HG02938 (cell line): ENCODE results near the gene TM9SF4.

ENCODE experiments used
- ATAC-seq: cut with Tn5 transposase; IDR thresholded peaks from one replicate; pipeline ENCODE4 v1.9.1; 2021; ENCODE audit warnings: mild to moderate bottlenecking, moderate library complexity; ENCODE audit not compliant: unreplicated experiment

TM9SF4 gene

GRCh38 chr20:32109392-32110172, at the start of gene TM9SF4:
TSS of gene TM9SF4 (plus strand) at chr20:32109714. CDS start at chr20:32109741, 27 bp downstream.
- peak; percentile 81 for ATAC-seq

GRCh38 chr20:32062776-32063170, 46.7 kb upstream of the TM9SF4 start:
- no peak for ATAC-seq

- no peak for ATAC-seq
Measured at GRCh38 chr20:32063695-32064094, 45.8 kb upstream of the TM9SF4 start.

- ATAC-seq = no peak
Measured at GRCh38 chr20:32064667-32065066, 44.8 kb upstream of the TM9SF4 start.

GRCh38 chr20:32067234-32067821, 42.2 kb upstream of the TM9SF4 start:
- ATAC-seq = no peak

GRCh38 chr20:32068174-32068573, 41.3 kb upstream of the TM9SF4 start:
- no peak for ATAC-seq

- no peak for ATAC-seq
Measured at GRCh38 chr20:32069711-32070110, 39.8 kb upstream of the TM9SF4 start.

GRCh38 chr20:32070282-32070681, 39.2 kb upstream of the TM9SF4 start:
- no peak for ATAC-seq

- no peak for ATAC-seq
Measured at GRCh38 chr20:32070690-32071213, 38.8 kb upstream of the TM9SF4 start.

- no peak for ATAC-seq
Measured at GRCh38 chr20:32071395-32072167, 37.9 kb upstream of the TM9SF4 start.

- no peak for ATAC-seq
Measured at GRCh38 chr20:32072168-32072750, 37.3 kb upstream of the TM9SF4 start.

GRCh38 chr20:32075534-32075933, 34.0 kb upstream of the TM9SF4 start:
- no peak for ATAC-seq

GRCh38 chr20:32077190-32077589, 32.3 kb upstream of the TM9SF4 start:
- no peak for ATAC-seq

GRCh38 chr20:32078322-32078721, 31.2 kb upstream of the TM9SF4 start:
- ATAC-seq = no peak

- no peak for ATAC-seq
Measured at GRCh38 chr20:32078791-32079190, 30.7 kb upstream of the TM9SF4 start.

GRCh38 chr20:32079655-32080109, 29.8 kb upstream of the TM9SF4 start:
- no peak for ATAC-seq

GRCh38 chr20:32080783-32081182, 28.7 kb upstream of the TM9SF4 start:
- ATAC-seq = no peak

- ATAC-seq = no peak
Measured at GRCh38 chr20:32083469-32083868, 26.0 kb upstream of the TM9SF4 start.

GRCh38 chr20:32087070-32087469, 22.4 kb upstream of the TM9SF4 start:
- ATAC-seq = no peak

GRCh38 chr20:32088759-32089158, 20.8 kb upstream of the TM9SF4 start:
- ATAC-seq = no peak
